GM21367 (cell line): ENCODE results near the gene AKT3.

Experiments
- ATAC-seq: cut with Tn5 transposase; IDR thresholded peaks from one replicate; pipeline ENCODE4 v1.9.1; 2021; ENCODE audit not compliant: unreplicated experiment

AKT3 gene

DNA sequence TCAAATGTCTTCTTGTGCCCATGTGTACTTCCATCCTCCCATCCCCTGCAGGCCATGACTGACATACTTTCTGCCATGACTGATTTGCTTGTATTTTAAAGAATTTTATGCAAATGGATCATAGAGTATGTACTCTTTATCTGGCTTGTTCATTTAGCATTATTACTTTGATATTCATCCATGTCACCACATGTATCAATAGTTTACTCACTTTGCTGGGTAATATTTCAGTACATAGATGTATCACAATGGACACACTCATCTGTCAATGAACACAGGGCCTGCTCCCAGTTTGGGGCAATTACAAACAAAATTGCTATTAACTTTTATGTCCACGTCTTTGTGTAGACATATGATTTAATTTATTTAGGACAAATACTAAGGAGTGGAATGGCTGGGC is 335.1 kb downstream of the AKT3 start:
- no peak for ATAC-seq

DNA sequence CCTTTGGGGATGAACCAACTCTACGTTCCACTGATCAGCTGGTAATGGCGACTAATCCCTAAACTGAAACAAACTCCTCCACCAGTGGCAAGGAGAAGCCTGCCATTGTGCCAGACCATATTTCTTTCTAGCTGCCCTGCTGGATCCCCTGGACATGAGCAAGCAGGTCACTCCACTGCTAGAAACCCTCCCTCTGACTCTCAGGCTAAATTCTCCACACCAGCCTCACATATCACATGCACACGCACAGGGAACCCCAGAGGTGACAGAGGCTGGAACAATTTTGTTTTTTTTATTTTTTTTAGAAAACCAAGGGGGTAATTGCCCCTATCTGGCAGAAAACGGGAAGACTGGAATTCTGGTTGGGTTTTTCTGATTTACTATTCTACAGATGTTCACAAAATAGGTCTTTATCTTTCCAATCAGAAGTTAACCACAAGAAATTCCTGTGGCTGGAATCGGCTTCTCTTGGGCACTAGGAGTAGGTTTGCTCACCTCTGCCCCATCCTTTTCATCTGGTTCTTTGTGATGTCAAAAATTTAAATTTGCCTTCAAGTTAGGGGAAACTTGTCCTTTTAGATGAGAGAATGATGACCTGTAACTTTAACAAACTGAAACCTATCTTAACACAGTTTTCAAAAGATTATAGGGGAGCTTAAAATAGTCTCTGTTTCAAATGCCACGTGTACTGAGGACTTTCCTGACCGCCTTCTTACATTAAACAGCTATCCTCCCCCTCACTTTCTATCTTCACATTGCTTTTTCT is 336.1 kb downstream of the AKT3 start:
- no peak for ATAC-seq

DNA sequence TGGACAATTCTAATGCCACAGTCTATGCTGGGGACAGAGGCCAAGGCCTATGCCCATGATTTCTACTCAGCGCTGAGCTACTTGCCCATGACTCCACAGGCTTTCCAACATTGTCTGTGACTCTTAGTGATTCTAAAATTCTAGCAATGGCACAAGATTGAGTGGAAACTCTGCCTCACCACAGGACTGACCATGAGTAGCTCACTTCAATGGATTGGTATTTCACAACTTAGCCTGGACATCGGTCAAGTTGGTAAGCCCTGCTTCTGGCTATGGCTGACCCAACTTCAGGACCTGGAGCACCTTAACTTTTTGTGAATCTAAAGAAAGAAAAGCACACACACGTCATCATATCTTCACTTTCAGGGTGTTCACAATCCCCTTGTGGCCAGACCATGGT is 339.1 kb downstream of the AKT3 start:
- ATAC-seq: no peak

DNA sequence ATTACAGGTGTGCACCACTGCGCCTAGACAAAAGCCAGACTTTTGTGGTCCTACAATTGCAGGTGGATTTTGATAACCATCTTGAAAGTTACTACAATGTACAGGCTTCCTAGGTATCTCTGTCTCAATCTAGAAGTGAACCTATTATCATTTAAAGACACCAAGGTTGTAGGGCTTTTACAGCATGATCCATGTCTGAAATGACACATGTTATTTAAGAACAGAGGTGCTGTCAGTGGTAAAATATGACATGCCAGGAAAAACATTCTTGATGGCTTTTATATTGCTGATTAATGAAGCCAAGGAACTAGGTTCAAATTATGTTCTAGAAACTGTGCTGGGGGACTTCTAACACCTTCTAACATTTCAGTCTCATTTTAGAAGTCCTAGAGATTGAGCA is 341.1 kb downstream of the AKT3 start:
- ATAC-seq: no peak

DNA sequence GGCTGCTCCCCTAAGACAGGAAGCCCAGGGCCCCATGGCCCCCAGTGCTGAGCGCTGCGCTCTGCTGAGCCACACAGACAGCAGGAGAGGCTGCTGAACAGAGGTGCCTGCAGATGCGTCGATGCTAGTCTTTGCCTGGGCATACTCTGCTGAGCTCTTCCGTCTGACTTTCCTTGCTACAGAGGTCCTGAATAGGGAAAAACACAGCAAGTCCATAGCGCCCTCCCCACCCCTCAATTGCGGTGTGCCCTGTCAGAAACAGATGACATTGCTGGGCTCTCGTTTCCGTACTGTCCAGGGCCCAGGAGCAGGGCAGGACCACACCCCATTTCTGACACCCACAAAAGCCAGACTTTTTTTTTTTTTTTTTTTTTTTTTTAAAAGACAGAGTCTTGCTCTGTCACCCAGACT is 341.7 kb downstream of the AKT3 start:
- peak; percentile 82 for ATAC-seq

DNA sequence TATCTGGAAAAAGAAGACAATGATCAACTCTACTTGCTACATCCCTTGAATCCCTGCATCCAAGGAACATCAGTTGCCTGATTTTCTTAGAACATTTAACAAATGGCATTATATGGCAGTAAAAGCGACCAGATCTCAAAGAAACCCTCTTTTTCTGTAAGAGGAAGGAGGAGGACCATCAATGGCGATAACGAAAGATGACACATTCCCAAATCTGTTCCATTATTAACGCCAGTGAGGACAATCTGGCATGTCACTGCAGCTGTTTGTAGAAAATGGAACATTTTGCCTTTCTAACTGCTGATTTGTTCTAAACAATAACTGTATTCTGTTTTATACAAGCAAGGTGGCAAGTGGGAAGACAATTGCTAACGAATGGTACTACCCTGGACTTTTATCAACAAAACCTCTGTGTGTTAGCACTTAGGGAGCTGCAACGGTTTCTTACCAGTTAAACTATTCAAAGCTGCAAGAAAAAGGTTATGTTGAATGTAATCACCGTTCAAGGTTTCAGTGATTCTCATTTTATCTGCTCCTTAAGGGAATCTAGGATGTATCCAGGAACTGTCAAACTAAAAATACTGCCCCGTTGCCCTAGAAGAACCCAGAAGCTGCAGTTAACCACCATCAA is 342.3 kb downstream of the AKT3 start:
- ATAC-seq: peak; percentile 12

DNA sequence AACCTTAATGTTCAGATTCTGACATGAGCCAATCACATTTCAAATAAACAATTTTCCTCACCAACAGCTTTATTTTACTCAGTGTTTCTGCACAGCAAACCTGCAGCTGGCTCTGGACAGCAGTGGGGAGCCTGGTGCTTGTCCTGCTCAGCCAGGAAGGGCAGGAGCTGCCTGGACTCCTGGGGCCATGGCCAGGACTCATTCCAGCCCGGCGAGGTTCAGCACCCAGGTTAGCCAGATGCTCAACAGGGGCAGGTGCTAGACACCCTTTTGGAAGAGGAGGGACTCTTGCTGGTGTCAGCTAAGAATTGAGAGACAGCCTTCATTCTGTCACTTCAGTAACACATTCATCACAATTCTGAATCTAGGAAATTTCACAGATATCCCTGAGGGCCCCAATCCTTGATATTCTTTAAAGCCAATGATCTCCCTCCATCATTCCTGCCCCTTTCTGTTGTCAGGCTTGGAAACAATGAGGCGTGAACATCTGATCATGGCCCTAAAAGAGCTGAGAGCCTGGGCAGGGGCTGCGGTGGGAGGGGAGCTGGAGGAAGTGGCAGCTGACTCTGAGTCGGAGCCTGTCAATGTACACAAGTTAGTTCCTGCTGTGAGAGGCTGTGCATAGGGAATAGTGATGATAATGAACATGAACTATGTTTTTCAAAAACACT is 342.9 kb downstream of the AKT3 start:
- ATAC-seq: no peak

DNA sequence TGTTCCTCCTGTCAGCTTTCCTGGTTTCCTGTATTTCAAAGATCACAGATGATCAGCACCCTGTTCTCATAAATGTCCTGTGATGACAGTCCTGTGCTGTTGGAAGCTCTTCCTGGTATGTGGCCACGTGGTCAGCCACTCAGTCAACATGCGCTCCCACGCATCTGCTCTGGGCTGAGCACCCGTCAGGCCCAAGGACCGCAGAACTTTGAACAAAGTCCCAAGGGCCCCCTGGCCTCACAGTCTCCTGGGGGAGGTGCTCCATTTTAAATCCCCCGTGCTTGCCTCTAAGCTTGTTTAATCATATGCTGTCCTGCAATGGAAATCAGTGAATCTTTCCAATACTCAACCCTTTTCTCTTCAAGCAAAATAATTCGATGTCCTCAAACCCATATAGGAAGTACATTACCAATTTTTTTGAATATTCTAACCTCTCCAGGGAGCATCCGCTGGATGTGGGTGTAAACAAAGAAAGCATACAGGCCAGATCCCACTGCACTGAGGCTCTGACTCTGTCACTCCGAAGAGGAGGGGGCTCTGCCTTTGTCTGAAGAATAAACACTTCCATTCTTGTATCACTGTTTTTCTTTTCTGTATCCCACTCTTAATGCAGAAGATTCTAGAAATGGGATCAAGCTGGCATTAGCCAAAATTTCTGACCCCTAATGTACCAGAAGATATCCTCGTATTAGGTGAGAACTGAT is 343.9 kb downstream of the AKT3 start:
- ATAC-seq: no peak

DNA sequence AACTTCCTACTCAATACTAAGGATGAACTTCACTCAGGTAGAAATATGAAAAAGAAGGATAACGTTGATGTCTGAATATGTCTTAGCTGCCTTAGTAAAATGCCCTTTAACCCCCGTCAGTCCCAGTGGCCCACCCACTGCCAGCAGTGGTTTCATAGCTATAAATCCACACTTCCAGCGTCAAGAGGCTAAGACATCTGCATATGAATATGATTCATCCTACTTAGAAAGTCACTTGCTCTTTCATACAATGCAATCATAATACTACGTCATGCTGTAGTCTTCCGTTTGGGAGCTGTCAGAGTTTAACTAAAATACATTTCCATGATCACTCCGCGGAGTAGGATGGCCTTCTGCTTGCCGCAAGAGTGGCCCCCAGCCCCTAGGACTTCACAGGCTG is 346.9 kb downstream of the AKT3 start:
- ATAC-seq: no peak

DNA sequence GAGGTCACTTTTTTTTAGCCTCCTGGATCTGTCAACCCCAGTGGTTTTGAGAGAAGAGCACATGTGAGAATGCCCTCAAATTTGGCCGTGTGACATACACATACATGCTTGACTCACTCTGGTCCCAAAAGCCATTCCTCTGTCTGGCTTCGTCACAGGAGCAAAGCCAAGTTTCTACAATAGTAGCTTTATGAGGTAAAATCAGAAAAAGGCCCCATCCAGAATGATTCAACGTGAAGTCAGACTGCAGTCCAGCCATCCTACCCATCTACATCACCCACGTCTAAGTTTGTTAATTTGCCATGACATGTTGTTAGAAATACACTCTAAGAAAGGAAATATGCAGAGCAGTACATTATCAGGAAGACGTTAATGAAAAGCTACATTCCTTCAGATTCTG is 349.0 kb downstream of the AKT3 start:
- no peak for ATAC-seq

DNA sequence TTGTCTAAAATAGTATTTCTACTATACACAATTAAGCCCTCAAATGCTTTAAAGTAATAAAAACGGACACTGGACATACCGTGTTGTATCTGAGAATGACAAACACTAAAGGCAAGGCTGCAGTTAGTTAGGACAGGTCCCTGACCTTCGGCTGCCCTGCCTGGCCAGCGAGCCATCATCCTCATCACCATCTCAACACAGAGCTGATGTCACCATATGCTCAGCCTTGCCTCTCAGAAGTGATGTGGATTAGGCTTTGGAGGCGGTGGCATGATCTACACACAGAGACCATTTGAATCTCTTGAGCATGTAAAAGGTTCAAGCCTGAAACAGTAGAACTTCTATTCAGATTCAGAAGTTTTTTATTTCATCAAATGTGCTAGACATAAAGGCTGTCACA is 349.5 kb downstream of the AKT3 start:
- no peak for ATAC-seq

DNA sequence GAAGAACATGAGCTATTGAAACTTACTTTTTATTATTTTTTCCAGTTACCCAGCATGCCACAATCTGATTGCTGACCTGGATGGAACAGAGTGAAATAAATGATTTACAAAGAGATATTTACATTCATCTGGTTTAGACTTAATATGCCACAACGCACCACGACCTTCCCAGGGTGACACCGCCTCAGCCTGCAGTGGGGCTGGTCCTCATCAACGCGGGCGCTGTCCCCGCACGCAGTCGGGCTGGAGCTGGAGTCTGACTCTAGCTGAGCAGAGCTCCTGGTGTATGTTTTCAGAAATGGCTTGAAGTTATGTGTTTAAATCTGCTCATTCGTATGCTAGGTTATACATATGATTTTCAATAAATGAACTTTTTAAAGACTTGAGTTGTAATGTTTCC is 350.3 kb downstream of the AKT3 start:
- ATAC-seq: no peak

DNA sequence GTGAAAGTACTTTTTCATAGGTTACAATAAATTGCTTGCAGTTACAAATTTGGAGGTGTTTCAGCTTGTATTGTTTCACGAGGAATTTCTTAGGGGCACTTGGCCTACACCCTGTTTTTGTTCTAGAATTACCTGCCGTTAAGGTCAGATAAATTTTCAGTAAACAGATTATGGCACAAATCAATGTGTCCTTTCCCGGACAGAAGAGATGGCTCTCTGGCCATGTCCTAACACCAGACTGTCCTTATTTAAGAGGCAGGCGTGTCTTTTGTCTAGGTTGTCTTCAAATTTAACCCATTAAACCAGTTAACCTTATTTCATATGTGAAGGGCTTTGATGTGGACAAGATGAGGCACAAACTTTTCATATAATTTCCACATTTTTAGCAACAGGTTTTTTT is 350.8 kb downstream of the AKT3 start:
- ATAC-seq: no peak

DNA sequence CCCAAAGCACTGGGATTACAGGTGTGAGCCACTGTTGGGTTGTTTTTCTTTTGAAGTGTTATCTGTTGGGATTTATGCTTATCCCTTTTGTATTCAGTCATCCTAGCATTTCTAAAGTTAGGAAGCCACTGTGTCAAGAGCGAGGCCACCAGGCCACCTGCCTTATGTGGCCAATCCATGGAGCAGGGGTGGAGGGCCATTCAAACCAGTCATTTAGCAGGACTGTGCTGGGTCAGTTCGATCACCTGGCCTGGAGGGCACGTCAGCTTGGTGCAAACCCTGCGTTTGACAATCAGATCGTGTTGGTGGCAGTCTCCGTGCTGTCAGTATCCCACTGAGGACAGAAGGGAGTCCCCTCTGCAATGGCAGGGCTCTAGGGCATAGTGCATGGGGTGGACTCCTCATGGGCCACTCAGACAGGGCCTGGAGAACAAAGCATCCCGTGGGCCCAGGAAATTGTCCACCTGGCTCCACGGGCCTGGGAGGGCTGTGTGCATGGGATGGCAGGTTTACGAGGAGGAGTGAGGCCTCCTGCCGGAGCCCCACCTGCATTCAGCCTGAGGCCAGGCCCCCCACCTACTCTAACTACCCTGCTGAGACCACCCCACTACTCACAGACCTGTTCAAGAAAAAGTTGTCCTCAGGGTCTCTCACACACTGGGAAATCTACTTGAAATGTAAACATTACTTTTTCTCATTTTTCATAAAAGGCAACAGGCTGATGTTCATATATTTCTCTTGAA is 351.9 kb downstream of the AKT3 start:
- no peak for ATAC-seq

DNA sequence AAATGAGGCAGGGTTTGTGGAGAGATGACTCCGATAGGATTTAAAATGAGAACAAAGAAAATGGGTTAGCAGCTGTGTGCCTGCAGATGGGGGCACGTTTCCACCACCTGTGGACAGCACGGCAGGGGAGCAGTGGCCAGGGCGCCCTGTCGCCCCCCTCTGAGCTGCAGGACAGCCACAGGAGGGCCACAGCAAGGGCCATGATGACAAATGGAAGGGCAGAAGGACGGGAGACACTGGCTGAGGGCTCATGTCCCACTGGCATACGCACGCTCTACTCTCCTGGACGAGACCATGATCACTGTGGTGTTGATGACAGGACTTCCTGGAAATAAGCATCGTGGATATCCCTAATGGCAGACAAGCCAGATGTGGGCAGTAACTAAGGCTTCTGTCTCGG is 353.2 kb downstream of the AKT3 start:
- ATAC-seq: no peak

DNA sequence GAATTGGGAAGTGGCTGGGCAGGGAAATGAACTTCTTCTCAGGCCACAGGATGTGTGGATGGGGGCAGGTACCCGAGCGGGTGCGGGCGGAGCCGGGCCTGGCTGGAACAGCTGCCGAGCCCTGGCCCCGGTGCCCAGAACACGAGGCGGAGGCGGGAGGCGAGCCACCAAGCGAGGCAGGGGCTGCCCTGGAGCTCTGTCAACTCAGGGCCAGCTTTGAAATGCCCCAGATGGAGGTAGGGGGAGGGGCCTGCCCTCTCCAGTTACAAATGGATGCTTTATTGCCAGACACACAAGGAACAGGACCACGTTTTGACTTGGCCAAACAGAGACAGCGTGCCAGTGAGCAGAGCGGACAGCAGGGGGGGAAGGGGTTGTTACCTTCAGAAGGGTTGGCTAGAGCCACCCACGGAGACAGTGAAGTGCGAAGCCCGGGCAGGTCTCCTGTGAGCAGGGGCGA is 353.8 kb downstream of the AKT3 start:
- no peak for ATAC-seq

DNA sequence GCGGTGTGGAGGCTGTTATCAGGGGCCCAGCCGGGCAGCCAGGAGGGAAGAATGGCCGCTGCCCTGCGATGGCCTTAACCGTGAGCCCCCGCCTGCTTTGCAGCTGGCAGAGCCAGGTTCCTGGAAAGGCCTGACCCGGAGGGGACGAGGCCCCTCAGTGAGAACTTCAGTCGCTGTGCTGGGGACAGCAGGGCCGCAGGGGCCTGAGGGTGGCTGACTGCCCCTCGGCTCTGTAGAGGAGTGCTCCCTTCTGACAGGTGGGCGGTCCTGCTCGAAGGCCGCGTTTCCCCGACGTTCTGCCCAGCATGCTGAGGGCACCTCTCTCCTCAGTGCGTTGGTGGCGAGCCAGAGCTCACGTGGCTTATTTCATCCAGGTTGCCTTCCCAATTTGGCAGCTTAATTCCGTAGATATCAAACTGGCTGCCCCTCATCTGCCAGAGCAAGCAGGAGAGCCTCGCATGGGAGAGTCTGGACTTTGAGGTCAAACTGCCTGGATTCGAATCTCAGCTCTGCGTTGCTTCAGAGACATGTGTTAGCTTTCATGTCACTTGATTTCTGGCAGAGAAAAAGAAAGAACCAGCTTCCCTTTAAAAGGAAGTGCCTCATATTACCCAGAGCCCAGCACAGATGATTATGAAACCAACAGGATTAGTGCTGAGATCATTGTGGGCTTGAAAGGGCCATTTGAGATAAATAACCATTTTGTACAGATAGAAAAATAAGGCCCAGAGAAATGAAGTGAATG is 354.4 kb downstream of the AKT3 start:
- ATAC-seq: no peak

DNA sequence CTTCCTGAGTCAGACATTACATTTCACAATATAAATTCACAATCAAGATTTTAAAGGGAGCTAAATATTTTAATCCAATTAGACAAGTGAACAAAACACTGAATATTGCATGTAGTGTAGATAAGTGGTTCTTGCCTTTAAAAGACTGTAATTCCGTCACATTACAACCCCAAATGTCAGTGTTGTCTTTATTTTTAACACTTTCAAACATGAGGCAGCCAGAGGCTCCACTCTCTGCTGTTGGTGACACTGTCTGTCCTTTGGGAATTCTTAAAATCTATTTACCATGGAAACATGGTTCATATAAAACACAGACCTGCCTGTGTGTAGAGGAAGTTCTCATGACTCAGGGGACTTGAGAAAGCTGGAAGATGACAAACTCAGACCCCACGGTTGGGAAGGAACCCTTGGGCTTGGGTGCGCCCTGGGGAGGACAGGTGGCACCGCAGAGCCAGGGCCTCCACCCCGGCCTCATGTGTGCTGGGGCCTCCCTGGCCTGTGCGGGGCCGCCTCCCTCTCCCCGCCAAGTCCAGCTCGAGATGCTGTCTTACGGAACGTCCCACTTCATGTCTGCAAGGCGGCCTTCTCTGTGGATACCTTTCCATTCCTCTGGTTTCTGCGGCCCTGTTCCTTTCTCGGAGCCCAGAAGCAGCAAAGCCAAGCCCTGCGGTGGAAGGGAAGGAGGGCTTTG is 355.2 kb downstream of the AKT3 start:
- ATAC-seq: no peak
